Activated CD8-positive, alpha-beta memory T cell treated with anti-CD3 and anti-CD28 coated beads for 48 hours (primary cell): ENCODE data around the gene SHISA9.
"Not testable (repeated sequence)": the region's sequence is repeated elsewhere in the genome, so short reads cannot be mapped to it uniquely, and the experiment has no call there.

Experiments used
- DNase-seq, 3 experiments: peaks; one replicate each; pipeline ENCODE4 v3.0.0-alpha.2; 2020; ENCODE audit warnings: low read depth in 2 of 3, low spot score in 2 of 3

Gene SHISA9

DNA sequence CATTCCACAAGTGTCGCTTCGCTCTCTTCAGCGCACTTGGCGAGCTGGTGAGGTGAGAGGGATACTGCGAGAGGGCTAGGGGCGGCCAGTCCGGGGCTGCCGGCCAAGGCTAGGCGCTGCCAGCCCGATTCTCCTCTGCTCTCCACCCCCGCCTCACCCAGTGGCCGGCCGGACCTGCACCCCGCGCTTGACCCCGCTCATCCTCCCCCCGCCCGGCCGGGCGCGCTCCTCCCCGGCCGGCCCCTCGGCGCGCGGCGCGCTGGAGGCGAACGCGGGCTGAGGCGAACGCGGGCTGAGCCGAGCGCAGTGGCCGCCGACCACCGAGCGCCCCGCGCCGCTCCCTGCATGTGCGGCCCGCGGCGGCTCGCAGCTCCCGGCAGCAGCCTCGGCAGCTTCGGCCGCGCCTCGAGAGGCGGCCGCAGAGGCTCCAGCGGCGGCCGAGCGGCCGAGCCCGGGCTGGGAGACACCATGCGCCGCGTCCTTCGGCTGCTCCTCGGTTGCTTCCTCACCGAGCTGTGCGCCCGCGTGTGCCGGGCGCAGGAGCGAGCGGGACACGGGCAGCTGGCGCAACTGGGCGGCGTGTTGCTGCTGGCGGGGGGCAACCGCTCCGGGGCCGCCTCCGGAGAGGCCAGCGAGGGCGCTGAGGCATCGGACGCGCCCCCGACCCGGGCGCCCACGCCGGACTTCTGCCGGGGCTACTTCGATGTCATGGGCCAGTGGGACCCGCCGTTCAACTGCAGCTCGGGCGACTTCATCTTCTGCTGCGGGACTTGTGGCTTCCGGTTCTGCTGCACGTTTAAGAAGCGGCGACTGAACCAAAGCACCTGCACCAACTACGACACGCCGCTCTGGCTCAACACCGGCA lies at the start of gene SHISA9:
SHISA9 (plus strand) TSS at position 2 of the 865 bp plus-strand sequence.
- DNase-seq = no peak

DNA sequence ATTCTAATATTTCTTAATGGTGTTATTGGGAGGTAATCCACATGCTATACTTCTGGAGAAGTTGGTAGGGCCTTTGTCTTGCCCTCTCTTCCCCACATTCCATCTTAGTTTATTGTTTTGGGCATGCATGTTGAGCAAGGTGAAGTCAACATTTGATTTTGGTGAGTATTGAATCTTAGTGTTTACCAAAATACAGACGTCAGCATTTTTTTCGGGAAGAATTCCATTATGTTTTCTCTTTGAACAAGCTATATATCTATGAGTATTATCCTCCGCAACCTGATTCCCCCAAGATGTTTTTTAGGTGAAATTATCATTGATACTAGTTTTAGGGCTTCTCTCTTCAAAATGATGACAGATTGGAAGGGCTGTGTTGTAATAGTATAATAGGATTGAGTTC lies 47.4 kb upstream of the SHISA9 start:
- DNase-seq = no peak

DNA sequence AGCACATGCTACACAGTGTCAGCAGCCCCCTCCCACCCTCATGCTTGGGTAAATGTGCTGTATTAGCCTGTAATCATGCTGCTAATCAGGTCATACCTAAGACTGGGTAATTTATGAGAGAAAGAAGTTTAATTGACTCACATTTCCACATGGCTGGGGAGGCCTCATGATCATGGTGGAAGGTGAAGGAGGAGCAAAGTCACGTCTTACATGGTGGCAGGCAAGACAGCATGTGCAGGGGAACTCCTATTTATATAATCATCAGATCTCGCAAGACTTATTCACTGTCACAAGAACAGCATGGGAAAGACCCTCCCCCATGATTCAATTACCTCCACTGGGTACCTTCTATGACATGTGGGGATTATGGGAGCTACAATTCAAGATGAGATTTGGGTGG lies 44.0 kb upstream of the SHISA9 start:
- DNase-seq = not testable (repeated sequence)

DNA sequence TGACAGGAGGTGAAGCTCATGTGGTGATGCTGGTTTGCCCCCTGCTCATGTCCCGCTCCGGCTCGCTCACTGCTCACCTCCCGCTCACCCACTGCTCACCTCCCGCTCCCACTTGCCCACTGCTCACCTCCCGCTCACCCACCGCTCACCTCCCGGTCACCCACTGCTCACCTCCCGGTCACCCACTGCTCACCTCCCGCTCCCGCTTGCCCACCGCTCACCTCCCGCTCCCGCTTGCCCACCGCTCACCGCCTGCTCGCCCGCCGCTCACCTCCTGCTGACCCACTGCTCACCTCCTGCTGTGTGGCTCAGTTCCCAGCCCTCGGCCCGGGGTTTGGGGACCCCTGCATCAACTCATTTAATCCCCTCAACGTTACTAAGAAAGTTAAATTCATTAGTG lies 39.1 kb upstream of the SHISA9 start:
- no peak for DNase-seq

DNA sequence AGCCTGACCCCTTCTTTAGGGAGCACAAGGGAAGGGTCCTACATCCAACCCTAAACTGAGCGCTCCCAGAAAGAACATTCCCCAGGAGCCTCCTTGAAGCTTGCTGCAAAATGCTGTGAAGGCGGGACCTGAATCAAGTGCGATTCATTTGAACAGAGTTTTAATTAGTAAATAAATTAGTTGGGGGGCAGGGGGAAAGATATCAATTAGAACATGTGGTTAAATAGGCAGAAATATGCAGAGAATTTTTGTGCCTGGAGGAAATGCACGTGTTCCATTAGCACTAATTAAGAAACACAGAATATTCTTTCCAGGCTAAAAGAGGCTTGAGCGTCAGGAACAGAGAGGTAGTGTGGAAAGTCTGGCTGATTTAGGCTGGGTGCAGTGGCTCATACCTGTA lies 38.5 kb upstream of the SHISA9 start:
- no peak for DNase-seq

DNA sequence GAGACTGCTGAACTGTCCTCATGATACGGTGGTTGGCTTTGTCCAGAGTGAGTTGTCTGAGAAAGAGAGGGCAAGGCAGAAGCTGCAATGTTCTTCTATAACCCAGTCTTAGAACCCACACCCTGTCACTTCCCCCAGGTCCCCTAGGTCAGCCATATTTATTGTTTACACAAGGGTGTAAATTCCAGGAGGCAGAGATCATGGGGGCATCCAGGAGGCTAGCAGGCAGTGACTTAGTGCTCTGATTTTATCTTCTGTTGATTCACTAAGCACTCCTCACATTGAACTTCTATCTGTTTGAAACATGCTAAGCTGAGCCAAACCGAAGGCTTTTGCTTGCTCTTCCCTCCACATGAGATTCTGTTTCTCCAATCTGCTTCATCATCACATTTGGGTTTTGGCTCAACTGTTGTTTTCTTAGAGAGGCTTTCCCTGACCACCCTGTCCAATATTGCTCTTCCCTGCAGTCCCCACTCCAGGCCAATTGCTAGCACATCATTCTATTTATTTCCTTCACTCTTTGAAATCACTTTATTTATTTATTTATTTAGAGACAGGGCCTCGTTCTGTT lies 34.3 kb upstream of the SHISA9 start:
- no peak for DNase-seq

DNA sequence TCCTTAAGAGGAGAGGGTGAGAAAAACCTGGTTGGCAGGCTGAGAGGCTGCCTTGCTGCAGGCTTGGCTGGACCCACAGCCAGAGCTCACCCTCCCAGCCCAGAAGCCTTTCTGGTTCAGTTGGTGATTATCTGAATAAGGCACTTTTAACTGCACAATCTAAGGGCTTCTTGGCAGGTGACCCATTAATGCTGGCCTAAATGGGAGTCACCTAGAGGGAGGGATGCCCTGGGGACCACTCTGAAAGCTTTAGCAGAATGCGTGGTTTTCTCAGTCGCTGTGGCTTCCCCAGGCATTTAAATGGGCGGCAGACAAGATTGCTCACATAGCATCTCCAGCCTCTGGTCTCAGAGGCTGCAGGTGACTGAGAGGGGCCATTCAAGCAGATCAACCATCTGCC lies 33.2 kb upstream of the SHISA9 start:
- DNase-seq = no peak

DNA sequence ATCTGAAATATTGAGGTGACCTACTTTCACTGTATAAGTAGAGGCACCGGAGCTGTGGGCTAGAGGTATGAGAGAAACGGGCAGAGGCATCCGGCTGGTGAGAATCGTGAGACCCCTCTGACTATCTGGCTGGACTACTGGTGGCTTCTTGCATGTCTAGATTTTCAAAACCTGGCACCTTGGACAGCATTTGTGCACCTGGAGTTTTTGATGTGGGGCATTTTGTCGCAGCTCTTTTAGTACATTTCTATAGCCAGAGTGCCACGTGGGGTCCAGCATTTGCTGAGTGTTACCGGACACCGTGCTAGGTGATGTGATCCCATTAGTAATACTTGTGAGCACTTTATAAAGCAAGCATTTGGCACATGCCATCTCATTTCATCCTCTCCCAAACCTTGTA lies 32.6 kb upstream of the SHISA9 start:
- no peak for DNase-seq

DNA sequence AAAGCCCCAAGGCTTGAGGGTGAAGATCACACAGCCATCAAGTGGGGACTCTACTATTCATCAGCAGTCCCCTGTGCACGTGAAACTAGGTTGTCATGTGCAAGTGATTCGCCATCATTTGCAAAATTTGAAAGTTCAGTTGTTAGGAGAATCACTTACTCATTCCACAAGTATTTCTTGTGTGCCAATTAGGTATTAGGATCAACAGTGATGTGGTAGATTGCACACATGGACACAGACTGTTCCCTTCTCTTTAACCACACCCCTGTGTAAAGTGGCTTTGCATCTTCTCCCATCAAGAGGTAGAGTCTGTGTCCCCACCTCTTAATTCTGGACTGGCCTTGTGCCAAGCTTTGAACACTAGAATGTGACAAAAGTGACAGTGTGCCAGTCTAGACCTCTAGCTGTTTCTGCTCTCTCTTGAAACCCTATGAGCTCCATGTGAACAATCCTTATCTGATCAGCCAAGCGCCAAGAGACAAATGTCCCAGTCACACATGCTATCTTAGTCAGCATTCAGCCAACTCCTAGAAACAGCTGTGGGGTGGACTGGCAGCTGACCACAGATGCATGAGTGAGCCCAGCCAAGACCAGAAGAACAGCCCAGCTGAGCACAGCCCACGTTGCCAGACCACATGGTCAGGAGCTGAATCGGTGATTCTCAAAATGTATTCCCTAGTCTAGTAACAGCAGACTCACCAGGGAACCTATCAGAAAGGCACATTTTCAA lies 31.5 kb upstream of the SHISA9 start:
- no peak for DNase-seq

DNA sequence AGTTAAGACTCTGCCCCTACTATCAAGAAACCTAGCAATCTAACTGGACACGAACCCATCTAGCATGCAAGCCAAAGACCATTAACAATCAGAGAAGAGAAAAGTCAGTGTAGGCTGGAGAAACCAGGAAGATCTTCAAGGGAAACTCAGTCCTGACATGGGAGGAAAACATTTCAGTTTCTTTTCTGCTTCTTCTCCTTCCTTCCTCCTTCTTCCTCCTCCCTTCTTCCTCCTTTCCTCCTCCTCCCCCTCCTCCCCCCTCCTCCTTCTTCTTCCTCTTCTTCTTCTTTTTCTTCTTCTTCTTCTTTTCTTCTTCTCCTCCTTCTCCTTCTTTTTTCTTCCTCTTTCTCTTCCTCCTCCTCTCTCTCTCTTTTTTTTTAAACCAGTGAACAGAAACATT lies 29.6 kb upstream of the SHISA9 start:
- DNase-seq = no peak

DNA sequence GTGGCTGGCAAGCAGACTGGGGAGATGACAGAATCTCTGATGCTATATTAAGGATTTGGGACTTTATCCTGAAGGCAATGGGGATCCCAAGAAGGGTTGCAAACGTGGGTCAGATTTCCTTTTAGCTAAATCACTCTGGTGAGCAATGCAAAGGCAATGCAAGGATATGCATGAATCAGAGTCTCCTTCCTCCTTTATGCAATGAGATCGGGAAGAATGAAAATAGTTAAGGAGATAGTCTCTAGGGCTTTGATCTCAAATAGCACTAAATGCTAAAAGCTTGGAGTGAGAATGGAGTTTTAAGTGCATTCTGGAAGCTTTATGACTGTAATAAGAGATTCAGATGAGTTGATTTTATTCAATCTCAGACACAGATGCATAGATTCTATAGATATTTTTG lies 27.2 kb upstream of the SHISA9 start:
- DNase-seq = no peak

DNA sequence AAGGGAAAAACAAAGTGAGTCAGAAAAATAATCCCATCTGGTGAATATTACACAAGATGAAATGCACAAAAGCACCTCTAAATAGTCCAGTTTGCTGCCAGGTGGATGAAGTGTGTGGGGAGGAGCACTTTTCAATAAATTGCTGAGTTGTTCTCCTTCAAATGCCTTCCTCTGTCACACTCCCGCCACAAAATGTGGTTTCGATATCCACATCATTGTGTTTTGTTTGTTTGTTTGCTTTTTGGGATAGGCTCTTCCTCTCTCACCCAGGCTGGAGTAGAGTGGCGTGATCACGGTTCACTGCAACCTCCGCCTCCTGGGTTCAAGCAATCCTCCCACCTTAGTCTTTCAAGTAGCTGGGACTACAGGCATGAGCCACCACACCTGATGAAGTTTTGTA lies 24.6 kb upstream of the SHISA9 start:
- DNase-seq = no peak

DNA sequence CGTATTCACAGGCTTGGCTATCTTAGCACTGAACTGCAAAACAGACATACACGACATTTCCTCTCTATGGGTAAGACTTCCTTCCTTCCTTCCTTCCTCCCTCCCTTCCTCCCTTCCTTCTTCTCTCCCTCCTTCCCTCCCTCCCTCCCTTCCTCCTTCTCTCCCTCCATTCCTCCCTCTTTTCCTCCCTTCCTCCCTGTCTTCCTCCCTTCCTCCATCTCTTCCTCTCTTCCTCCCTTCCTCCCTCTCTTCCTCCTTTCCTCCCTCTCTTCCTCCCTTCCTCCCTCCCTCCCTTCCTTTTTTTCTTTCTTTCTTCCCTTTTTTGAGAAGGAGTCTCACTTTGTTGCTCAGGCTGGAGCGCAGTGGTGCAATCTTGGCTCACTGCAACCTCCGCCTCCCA lies 22.4 kb upstream of the SHISA9 start:
- no peak for DNase-seq

DNA sequence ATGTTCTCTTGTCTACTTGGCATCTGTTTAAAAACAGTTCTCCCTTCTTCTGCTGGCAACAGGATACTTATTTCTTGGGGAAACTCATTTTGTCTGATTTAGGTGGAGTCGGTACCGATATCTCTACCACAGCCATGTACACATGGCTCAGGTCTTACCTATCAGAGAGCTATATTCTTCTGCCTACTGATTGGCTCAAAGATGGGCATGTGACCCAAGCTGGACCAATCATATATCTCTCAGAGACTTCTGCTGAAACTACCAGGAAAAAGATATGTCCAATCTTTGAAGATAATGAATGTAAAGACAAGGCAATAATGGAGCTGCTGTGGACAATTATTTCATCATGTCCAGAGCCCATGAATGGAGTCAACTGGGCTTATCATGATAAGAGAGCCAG lies 21.6 kb upstream of the SHISA9 start:
- DNase-seq = no peak

DNA sequence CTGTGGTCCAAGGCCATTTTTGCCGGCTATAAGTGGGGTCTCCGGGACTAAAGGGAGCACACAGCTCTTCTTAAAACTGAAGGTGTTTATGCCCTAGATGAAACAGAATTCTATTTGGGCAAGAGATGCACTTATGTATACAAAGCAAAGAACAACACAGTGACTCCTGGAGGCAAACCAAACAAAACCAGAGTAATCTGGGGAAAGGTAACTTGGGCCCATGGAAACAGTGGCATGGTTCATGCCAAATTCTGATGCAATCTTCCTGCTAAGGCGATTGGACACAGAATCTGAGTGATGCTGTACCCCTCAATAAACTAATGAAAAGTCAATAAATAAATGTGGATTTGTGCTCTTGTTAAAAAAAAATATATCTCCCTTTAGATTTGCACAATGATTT lies 20.2 kb upstream of the SHISA9 start:
- no peak for DNase-seq

DNA sequence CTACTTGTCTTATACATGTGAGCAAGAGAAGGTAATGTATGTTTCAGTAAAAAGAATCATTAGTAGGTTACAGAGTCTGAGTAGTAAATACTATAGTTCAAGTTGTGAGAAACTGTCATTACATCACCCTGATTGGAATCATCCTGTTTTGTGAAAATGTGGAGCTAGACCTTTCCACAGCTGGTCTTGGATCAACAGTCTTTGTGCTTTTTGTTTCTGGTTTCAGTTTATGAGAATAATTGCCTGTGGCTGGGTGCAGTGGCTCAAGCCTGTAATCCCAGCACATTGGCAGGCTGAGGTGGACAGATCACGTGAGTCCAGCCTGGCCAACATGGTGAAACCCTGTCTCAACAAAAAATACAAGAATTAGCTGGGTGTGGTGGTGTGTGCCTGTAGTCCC lies 19.7 kb upstream of the SHISA9 start:
- no peak for DNase-seq

DNA sequence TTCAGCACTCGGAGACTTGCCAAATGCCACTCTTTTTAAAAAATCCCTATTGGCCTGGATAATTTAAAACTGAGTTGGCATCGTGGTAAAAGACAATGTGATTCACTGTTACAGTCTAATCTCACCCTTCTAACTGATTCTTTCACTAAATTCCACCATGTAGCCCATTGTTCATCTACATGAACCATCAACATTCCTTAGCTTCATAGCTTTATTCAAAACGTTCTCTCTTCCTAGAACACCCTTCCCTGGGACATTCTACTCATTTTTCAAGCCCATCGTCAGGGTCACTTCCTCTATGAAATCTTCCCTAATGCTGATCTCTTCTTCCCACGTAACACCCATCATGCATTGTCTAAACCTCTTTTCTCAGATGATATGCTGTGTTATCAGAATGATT lies 15.7 kb upstream of the SHISA9 start:
- DNase-seq = no peak

DNA sequence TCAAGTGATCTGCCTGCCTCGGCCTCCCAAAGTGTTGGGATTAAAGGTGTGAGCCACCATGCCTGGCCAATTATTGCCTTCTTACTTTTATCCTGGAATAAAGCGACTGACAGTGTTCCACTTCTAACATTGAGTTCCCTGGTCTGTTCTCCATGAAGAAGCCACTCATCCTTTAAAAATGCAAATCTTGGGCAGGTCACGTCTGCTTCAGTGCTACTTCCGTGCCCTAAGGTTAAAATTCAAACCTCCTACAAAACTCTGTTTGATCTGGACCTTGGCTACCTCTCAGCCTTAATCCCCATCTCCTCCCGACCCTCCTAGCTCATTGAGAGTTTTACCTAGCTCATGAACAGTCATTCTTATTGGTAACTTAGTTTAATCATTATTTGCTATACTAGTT lies 9.6 kb upstream of the SHISA9 start:
- DNase-seq = no peak

DNA sequence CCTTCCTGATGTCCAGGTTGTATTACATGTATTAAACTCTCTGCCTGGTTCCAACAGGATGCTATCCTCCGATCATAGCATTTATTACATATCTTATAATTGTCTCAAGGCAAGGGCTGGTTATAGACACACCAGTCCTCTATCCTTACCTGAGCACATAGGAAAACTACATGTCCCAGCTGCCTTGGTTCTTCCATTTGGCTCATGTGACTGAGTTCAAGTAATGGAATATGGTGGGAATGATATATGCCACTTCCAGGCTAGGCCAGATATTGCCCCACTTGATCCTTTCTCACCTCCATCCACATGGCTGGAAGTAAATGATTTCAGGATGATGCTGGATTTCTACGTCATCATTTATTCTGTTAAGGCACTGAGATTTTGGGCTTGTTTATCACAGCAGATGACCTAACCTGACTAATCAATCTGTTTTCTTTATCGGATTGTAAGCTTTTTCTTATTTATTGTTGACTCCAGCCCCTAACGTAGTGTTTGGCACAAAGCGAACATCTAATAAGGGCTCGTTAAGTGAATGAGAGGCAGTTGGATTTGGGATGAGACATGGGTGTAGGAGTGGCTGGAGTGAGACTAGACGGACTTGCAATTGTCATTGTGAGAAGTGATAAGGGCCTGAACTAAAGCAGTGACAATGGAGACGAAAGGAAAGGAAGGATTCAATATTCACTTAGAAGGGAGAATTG lies 8.2 kb upstream of the SHISA9 start:
- no peak for DNase-seq

DNA sequence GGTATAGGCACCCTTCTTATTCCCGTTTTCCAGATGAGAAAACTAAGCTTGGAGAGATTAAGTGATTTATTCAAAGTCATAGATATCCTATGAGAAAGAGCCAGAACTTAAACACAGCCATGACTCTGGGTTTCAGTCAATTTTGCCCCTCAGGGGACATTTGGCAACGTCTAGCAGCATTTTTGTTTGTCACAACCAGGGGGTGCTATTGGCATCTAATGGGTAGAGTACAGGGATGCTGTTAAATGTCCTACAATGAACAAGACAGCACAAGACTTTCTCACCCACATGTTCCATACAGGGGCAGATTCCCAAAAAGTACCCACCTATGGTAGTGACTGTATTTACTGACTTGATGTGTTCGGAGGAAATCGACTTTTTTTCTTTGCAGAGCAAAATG lies 4.8 kb upstream of the SHISA9 start:
- DNase-seq = no peak

DNA sequence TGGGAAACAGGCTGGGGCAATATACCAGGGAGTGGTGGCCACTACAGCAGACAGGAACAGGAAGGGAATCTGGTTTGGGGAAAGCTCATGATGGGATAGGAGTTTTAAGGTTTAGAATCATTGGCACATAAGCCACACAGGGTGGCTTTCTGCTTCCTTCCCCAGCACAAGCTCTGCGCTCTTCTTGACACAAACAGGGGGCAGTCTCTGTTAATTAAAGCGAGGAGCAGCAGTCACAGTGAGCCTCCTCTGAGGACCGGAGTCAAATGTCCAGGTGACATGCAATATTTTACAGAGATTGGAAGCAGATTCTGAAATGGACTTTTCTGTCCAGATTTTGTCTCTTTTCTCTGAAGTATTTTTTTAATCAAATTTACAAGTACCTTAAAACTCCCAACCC lies 2.8 kb upstream of the SHISA9 start:
- no peak for DNase-seq
